Measurements from ENCODE around the gene APMAP.
"Not testable (repeated sequence)": the region's sequence is repeated elsewhere in the genome, so short reads cannot be mapped to it uniquely, and the experiment has no call there.

The APMAP gene

DNA sequence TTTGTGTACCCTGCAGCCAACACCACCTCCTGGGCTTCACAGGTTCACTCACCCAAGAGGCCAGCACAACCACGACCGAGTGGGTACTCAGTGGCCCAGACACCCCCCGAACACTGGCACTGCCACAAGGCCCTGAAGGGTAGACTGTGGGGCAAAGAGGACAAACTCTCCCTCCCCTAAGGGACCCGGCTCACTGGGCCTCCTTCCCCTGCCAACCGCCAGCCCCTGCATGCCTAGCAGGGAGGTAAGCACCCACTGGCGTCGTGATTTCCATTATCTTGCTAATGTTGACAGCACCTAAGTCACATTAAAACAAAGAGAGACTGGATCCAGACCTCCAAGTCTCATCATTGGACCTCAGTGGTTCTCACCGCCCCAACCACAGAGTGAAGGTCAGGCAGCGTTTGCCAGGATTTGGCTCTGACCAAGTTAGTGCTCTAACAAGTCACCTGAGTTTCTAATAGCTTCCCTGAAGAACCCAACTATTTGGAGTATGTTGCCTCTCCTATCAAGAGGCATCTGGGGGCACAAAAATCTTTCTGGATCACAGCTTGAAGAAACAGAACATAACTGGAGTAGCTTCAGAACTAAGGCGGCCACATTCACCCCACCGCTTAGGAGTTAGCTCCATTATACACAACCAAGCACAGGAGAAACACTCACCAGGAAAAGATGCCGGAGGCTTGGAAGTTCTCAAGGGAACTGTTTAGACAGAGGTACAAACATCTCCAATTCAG, 14.0 kb upstream of the APMAP start:
- DNase-seq (ENCODE audit: insufficient read length, low spot score) (no peak), FAIRE-seq (no peak)
- TF ChIP-seq, protein P1, sequence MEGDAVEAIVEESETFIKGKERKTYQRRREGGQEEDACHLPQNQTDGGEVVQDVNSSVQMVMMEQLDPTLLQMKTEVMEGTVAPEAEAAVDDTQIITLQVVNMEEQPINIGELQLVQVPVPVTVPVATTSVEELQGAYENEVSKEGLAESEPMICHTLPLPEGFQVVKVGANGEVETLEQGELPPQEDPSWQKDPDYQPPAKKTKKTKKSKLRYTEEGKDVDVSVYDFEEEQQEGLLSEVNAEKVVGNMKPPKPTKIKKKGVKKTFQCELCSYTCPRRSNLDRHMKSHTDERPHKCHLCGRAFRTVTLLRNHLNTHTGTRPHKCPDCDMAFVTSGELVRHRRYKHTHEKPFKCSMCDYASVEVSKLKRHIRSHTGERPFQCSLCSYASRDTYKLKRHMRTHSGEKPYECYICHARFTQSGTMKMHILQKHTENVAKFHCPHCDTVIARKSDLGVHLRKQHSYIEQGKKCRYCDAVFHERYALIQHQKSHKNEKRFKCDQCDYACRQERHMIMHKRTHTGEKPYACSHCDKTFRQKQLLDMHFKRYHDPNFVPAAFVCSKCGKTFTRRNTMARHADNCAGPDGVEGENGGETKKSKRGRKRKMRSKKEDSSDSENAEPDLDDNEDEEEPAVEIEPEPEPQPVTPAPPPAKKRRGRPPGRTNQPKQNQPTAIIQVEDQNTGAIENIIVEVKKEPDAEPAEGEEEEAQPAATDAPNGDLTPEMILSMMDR (IDR thresholded peaks at IDR 0.05; ENCODE audit: insufficient read depth, missing control alignments), result no peak

DNA sequence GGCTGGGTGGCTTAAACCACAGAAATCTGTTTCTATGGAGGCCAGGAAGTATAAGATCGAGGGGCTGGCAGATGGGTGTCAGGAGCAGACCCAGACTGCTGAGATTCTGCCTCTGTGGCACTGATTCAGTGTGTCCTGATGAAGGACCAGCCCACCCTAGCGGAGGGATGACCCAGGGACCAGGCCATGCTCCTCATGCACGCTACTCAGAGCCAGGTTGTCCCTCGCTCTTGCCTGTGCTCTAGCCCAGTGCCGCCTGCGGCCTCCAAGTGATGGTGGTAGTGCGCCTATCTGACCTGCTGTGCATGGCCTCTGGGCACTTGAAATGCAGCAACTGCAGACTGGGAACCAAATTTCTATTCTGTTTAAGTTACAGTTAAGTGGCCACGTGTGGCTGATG, 13.1 kb upstream of the APMAP start:
- no peak for FAIRE-seq
- no peak for DNase-seq (ENCODE audit: insufficient read length, low spot score)
- TF ChIP-seq, protein P1 (IDR thresholded peaks at IDR 0.05; ENCODE audit: insufficient read depth, missing control alignments), result no peak

DNA sequence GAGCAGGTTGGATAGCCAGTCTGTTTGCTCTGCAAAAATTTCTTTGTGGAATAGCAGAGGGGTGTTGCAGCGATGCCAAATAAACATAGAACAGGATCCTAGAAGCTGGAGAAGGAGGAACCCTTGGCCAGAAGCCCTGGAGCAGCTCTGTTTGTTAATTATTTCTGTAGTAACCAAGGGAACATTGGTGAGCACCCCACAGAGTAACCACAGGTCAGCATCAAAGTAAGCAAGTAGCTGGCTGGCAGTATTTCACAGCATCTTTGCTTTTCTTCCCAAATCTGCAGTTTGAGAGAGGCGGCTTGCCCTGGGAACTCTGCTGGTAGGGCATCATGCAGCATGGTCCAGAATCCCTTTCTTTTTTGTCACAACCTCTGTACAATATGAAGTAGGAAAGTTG, 12.7 kb upstream of the APMAP start:
- no peak for DNase-seq (ENCODE audit: insufficient read length, low spot score)
- no peak for FAIRE-seq
- TF ChIP-seq, protein P1 (IDR thresholded peaks at IDR 0.05; ENCODE audit: insufficient read depth, missing control alignments), result no peak

DNA sequence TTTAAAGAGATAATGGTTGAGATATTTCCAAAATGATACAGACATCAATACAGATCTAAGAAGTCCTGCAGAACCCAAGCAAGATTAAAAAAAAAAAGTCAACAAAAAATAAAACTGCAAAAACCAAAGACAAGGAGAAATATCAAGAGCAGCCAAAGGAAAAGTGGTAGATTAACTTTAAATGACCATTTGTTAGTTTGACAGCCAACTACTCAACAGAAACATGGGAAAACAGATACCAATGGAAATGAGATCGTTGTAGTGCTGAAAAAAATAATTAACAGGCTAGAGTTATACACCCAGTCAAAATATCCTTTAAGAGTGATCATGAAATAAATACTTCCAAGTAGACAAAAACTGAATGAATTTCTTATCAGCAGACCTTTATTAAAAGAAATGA, 10.5 kb upstream of the APMAP start:
- FAIRE-seq, result no peak
- TF ChIP-seq, protein P1 (IDR thresholded peaks at IDR 0.05; ENCODE audit: insufficient read depth, missing control alignments), result no peak
- DNase-seq (ENCODE audit: insufficient read length, low spot score), result no peak

DNA sequence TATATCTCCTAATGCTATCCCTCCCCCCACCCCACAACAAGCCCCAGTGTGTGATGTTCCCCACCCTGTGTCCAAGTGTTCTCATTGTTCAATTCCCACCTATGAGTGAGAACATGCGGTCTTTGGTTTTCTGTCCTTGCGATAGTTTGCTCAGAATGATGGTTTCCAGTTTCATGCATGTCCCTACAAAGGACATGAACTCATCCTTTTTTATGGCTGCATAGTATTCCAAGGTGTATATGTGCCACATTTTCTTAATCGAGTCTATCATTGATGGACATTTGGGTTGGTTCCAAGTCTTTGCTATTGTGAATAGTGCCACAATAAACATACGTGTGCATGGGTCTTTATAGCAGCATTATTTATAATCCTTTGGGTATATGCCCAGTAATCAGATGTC, 8.8 kb upstream of the APMAP start:
- not testable (repeated sequence) for FAIRE-seq; DNase-seq (ENCODE audit: insufficient read length, low spot score)

DNA sequence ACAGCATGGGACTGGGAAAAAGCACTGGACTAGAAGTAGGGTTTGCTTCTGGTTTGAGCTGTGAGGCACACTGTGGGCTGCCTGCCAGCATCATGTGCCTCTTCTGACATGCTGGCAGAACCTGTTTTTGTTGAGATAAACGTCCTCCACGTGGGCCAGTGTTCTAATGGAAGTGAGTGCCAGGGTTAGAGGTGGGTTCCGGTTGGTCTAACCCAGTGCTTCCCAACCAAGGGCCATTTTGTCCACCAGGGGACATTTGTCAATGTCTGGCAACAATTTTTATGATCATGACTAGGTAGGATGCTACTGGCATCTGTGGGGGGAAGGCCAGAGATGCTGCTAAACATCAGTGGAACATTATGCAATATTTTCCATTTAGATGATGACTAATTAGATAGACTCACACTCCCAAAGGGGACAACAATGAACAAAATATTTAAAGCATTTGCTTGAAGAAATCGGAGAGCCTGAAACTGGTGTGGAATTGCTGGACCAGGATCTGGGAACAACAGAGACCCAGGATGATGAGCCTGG, 7.8 kb upstream of the APMAP start:
- TF ChIP-seq, protein P1 (IDR thresholded peaks at IDR 0.05; ENCODE audit: insufficient read depth, missing control alignments), result no peak
- FAIRE-seq, result no peak
- DNase-seq (ENCODE audit: insufficient read length, low spot score), result no peak

DNA sequence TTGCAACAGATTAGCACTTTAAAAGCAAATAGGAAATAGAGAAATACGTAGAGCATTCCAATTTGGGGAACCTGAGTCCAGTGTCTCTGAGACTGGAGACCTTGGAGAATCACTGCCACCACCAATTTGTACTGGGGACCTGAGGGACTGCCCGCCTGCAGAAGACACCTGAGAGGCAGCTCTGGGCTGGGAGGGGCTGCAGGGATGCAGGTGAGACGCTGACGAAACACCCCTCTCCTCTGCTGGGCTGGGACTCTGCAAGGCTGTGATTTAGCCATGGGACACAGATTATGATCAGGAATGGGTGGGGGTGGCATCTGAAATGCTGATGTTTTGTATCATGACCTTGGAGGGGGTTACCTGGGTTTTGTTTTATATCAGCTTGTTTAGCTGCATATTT, 7.0 kb upstream of the APMAP start:
- DNase-seq (ENCODE audit: insufficient read length, low spot score), result no peak
- no peak for FAIRE-seq
- TF ChIP-seq, protein P1 (IDR thresholded peaks at IDR 0.05; ENCODE audit: insufficient read depth, missing control alignments), result no peak
